ENCODE results near the gene CPXM2. TPM values are rescaled to one million over a fixed set of nuclear protein-coding genes. Genes with fewer than 3 reads are reported as not detected.
"Not testable (repeated sequence)": the region's sequence is repeated elsewhere in the genome, so short reads cannot be mapped to it uniquely, and the experiment has no call there.

CPXM2 gene
- total RNA-seq, 1 donor from 2014 or later: 0.26 TPM

- no peak for DNase-seq (ENCODE audit: low read depth in 2 of 2)
Measured at GRCh38 chr10:123746061-123746460, 145.5 kb downstream of the CPXM2 start.

- no peak for DNase-seq (ENCODE audit: low read depth in 2 of 2)
Measured at GRCh38 chr10:123744224-123744536, 147.4 kb downstream of the CPXM2 start.

- no peak for DNase-seq (ENCODE audit: low read depth in 2 of 2)
Measured at GRCh38 chr10:123743441-123744223, 148.0 kb downstream of the CPXM2 start.

- DNase-seq (ENCODE audit: low read depth in 2 of 2): peak in 1 of 2 donors; percentile 2
Measured at GRCh38 chr10:123742751-123743440, 148.7 kb downstream of the CPXM2 start.

GRCh38 chr10:123741711-123742110 lies 149.9 kb downstream of the CPXM2 start:
- DNase-seq (ENCODE audit: low read depth in 2 of 2): no peak

GRCh38 chr10:123741146-123741545 lies 150.5 kb downstream of the CPXM2 start:
- no peak for DNase-seq (ENCODE audit: low read depth in 2 of 2)

GRCh38 chr10:123736917-123737316 lies 154.7 kb downstream of the CPXM2 start:
- not testable (repeated sequence) for DNase-seq (ENCODE audit: low read depth in 2 of 2)

GRCh38 chr10:123729523-123729922 lies 162.1 kb downstream of the CPXM2 start:
- no peak for DNase-seq (ENCODE audit: low read depth in 2 of 2)

GRCh38 chr10:123726836-123727235 lies 164.8 kb downstream of the CPXM2 start:
- no peak for DNase-seq (ENCODE audit: low read depth in 2 of 2)

GRCh38 chr10:123726381-123726780 lies 165.2 kb downstream of the CPXM2 start:
- DNase-seq (ENCODE audit: low read depth in 2 of 2): no peak

GRCh38 chr10:123724747-123725146 lies 166.9 kb downstream of the CPXM2 start:
- DNase-seq (ENCODE audit: low read depth in 2 of 2): no peak

- DNase-seq (ENCODE audit: low read depth in 2 of 2): no peak
Measured at GRCh38 chr10:123722351-123722750, 169.3 kb downstream of the CPXM2 start.

GRCh38 chr10:123721441-123722049 lies 170.1 kb downstream of the CPXM2 start:
- DNase-seq (ENCODE audit: low read depth in 2 of 2): no peak

GRCh38 chr10:123720536-123720935 lies 171.1 kb downstream of the CPXM2 start:
- no peak for DNase-seq (ENCODE audit: low read depth in 2 of 2)

GRCh38 chr10:123718544-123719060 lies 173.0 kb downstream of the CPXM2 start:
- DNase-seq (ENCODE audit: low read depth in 2 of 2): no peak

- DNase-seq (ENCODE audit: low read depth in 2 of 2): no peak
Measured at GRCh38 chr10:123717336-123717735, 174.3 kb downstream of the CPXM2 start.

GRCh38 chr10:123715546-123715945 lies 176.1 kb downstream of the CPXM2 start:
- DNase-seq (ENCODE audit: low read depth in 2 of 2): no peak

- DNase-seq (ENCODE audit: low read depth in 2 of 2): no peak
Measured at GRCh38 chr10:123706236-123706635, 185.4 kb downstream of the CPXM2 start.

- no peak for DNase-seq (ENCODE audit: low read depth in 2 of 2)
Measured at GRCh38 chr10:123704812-123705211, 186.8 kb downstream of the CPXM2 start.

GRCh38 chr10:123704076-123704475 lies 187.5 kb downstream of the CPXM2 start:
- DNase-seq (ENCODE audit: low read depth in 2 of 2): no peak

GRCh38 chr10:123703195-123703790 lies 188.3 kb downstream of the CPXM2 start:
- no peak for DNase-seq (ENCODE audit: low read depth in 2 of 2)
